ENCODE measurements around the gene MYLK.

The MYLK gene

GRCh38 chr3:123571973-123572365, 312.2 kb downstream of the MYLK start:
- DNase-seq = no peak

GRCh38 chr3:123571264-123571972, 312.7 kb downstream of the MYLK start:
- no peak for DNase-seq

DNA sequence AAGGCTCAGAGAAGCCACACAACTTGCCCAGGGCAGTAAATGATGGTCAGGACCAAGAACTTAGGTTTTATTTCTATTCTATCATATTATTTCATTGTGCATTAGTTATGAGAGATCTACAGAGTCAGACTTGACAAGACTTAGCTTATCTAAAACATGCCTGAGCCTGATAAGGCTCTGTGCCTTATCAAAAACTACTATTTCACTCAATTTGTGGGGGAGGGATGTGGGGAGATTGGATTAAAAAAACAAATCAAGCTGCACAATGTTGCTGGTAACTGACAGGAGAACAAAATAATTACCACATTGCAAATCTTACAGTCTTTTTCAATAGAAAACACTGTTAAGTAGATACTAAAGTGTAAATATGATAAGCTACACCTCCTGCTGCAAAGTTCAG, 315.3 kb downstream of the MYLK start:
- no peak for DNase-seq

DNA sequence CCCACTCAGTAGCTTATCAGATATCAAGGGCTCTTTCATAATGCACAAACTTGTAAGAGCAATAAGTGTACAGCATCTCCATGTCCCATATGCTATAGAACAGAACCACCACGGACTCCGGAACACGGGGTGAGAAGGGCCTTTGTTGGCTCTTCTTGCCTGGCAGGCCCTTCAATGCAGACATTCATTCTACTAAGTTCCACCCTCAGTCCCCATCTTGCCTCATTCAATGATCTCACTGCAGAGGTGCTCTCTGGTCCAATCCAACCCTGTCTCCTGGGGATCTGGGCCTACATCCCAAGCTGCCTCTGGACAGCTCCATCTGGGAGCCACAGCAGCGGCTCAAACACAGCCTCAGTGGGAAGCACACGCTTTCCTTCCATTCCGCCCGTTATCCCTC, 316.1 kb downstream of the MYLK start:
- DNase-seq = no peak

- no peak for DNase-seq
These were observed 320.1 kb downstream of the MYLK start for GRCh38 chr3:123564056-123564455.

- DNase-seq = no peak
These were observed 321.6 kb downstream of the MYLK start for GRCh38 chr3:123562547-123562946.

DNA sequence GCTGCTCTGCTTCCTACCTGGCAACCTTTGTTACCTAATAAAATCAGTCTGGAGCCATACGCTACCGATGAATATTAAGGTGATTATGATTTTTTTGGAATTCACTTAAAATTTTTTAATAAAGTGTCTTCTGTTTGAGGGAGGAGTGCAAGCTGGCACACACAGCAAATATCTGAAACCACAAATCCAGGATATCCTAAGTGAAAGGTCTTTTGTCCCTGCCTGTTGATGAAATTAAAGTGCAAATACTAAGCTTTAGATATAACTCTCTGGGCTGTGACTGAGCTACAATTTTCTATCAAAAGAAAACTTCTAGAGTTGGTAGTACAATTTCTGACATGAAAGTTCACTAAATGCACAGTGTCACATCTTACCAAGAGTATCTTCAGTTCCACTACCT, 322.9 kb downstream of the MYLK start:
- no peak for DNase-seq

Data from CD4-positive, alpha-beta T cell treated with Interleukin-17A for 4 hours (primary cell).